Kidney epithelial cell (primary cell): ENCODE measurements around the gene LIX1L. TPM values are rescaled to one million over a fixed set of nuclear protein-coding genes. Genes with fewer than 3 reads are reported as not detected.
A peak's percentile ranks its signal among the peaks of the same experiment; 100 is the strongest.

Source experiments
- DNase-seq: peaks from one replicate; pipeline ENCODE4 v3.0.0-alpha.2; 2010; ENCODE audit warnings: low read depth
- H3K27me3 ChIP-seq: 2 replicates; pipeline ENCODE4 v1.6.0; 2011; ENCODE audit warnings: low read length; ENCODE audit not compliant: control insufficient read depth, insufficient read depth
- H3K36me3 ChIP-seq: 2 replicates; pipeline ENCODE4 v1.5.1; 2011; ENCODE audit warnings: low read length; ENCODE audit not compliant: control insufficient read depth, insufficient read depth
- H3K4me3 ChIP-seq: 2 replicates; pipeline ENCODE4 v1.5.1; 2011; ENCODE audit warnings: low read depth, mild to moderate bottlenecking, control low read depth, low read length
- total RNA-seq: library from RNA; depleted of rRNA; stranded (reverse); fragments of >200 nt; gene quantifications from 2 replicates; pipeline ENCODE4 v1.2.3, GENCODE V29; 2015
- TF ChIP-seq, protein P1 (sequence below): IDR thresholded peaks from 2 replicates; pipeline ENCODE4 v1.5.1; 2011; ENCODE audit warnings: mild to moderate bottlenecking, moderate library complexity, low read length, control low read depth, inconsistent platforms; ENCODE audit not compliant: insufficient read depth, poor library complexity, severe bottlenecking

The LIX1L gene
- total RNA-seq, 1 donor from 2014 or later = 23.2 TPM

DNA sequence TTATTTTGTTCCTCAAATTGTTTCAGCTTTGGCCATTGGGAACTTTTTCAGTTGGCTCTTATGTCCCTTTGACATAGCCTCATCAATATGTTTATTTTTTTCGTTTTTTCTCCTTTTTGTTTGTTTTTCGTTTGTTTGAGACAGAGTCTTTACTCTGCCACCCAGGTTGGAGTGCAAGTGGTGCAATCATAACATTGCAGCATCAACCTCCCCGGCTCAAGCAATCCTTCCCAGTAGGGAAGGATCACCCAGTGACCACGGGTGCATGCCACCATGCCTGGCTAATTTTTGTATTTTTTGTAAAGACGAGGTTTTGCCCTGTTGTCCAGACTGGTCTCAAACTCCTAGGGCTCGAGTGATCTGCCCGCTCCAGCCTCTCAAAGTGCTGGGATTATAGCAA is 14.8 kb upstream of the LIX1L start:
- Histone ChIP-seq H3K4me3 (no peak overlapping the region), H3K27me3 (no peaks in the 10 kb centered on the region), H3K36me3 (no peaks in the 10 kb centered on the region)
- TF ChIP-seq, protein P1, sequence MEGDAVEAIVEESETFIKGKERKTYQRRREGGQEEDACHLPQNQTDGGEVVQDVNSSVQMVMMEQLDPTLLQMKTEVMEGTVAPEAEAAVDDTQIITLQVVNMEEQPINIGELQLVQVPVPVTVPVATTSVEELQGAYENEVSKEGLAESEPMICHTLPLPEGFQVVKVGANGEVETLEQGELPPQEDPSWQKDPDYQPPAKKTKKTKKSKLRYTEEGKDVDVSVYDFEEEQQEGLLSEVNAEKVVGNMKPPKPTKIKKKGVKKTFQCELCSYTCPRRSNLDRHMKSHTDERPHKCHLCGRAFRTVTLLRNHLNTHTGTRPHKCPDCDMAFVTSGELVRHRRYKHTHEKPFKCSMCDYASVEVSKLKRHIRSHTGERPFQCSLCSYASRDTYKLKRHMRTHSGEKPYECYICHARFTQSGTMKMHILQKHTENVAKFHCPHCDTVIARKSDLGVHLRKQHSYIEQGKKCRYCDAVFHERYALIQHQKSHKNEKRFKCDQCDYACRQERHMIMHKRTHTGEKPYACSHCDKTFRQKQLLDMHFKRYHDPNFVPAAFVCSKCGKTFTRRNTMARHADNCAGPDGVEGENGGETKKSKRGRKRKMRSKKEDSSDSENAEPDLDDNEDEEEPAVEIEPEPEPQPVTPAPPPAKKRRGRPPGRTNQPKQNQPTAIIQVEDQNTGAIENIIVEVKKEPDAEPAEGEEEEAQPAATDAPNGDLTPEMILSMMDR = no peak
- DNase-seq = no peak

DNA sequence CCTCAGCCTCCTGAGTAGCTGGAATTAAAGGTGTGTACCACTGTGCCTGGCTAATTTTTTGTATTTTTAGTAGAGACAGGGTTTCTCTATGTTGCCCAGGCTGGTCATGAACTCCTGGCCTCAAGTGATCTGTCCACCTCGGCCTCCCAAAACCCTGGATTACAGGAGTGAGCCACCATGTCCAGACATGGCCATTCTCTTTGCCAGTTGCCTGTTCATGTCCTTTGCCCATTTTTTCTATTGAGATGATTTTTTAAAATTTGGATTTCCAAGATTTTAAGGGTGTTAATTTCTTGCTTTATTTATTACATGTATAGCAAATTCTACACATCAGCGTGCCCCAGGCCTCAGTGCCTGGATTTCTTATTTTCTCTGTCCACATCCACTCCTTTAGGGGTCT is 9.5 kb upstream of the LIX1L start:
- TF ChIP-seq, protein P1 = no peak
- Histone ChIP-seq H3K27me3 (no peaks in the 10 kb centered on the region), H3K36me3 (no peaks in the 10 kb centered on the region), H3K4me3 (no peak overlapping the region)
- no peak for DNase-seq

DNA sequence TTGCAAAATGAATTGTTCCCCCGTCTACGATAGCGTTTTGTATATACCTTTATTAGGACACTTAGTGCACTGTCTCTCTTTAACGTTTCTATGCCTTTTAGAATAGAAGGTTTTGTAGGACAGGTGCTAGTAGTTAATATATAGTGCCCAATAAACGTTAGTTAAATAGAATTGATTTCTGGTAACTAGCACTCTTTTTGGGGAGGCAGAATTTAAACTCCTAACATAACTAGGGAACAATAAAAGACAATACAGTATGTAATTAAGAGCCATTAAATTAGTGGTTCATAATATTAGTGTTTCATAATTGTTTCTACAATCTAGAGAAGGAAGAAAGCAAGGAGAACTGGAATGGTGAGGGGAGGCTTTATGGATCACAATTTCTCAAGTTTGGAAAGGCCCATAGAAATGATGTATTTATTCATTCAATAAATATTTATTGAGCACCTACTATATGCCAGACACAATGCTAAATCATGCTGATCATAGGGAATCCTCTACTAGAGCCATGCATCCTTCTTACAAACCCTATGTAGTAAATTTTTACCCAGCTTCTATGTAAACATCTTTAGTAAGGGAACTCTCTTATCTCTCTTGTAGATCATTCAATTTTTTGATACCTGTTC is 7.4 kb upstream of the LIX1L start:
- peak overlapping the region; percentile 76 for H3K4me3 ChIP-seq
- H3K36me3 ChIP-seq = no peaks in the 10 kb centered on the region
- no peak for DNase-seq
- no peaks in the 10 kb centered on the region for H3K27me3 ChIP-seq
- TF ChIP-seq, protein P1 = no peak

DNA sequence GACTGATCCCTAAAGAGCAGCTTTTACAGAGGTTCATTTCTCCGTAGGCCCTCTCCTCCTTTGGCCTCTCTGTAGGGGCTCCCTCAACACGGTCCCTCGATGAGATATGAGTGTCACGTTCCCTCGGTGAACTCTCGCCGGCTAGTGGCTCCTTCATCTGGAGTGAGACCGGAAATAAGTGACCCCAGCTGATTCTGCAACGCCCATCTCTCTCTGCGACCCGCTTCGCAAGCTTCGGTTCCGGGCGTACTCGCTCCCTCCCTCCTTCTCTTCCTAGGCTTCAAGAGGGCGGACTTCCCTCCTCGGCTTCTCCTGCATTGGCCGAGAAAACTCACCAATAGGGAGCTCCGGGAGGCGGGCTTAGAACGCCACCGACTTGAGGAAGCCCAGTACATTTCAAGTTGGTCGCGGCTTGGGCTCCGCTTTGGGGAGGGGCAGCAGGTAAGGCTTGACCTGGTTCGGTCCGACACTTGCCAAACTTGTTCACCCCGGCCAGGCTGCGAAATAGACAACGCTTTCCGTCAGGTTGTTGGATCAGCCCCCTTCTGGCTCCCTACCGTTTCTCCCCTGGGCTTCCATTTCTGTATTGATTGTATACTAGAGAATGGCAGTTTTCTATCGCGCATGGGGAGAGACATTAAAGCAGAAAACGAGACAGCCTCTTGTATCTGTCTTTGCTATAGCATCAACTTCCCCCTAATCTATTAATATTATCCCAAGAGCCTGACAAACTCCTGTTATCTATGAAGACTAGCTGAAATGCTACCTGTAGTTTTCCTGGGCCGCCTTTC is 6.7 kb upstream of the LIX1L start, which contains the start of the genes ANKRD34A and POLR3GL:
Gene ANKRD34A (minus strand): TSS at position 248 of the 791 bp plus-strand sequence. CDS start 2,816 bp downstream, outside the sequence.
Gene POLR3GL (plus strand): TSS at position 363 of the 791 bp plus-strand sequence. CDS start 10,176 bp downstream, outside the sequence.
- Histone ChIP-seq H3K36me3 (no peaks in the 10 kb centered on the region), H3K4me3 (peak within 1 kb of the TSS; percentile 76), H3K27me3 (no peaks in the 10 kb centered on the region)
- TF ChIP-seq, protein P1 = no peak
- peak; percentile 92 for DNase-seq

DNA sequence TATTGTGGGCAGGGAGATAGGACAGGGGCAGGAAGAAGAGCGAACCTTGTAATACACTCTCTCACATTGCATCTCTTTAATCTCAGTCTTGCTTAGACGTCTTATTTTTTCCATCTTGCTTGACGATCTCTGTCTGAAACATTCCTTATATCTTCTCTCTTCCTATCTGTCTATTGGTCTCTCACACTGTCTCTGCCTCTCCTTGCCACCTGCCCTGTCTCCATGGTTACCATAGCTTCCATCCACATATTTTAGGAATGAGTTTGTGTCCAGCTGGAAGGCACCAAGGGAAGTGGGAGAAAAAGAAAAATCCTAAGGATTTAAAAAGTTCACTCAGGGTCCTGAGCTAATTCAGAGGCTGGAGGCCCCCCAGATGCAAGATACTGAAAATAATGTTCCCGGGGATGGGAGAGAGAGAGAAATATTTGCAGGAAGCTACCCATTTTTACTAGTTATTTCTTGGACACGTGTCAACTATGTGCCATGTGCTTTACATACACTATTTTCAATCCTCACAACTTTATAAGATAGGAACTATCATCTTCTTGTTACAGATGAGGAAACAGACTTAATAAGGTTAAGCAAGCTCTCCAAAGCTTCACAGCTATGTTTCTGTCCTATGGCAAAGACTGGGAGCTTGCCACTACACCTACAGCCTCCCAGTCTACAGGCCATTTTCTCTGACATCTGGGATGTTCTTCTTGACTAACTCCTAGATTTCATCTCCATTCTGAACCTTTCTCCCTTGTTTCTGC is 5.6 kb upstream of the LIX1L start:
- H3K4me3 ChIP-seq = peak overlapping the region; percentile 76
- H3K36me3 ChIP-seq = no peaks in the 10 kb centered on the region
- DNase-seq = peak; percentile 49
- H3K27me3 ChIP-seq = no peaks in the 10 kb centered on the region
- TF ChIP-seq, protein P1 = no peak
